ENCODE results near the gene ARMS2. TPM values are rescaled to one million over a fixed set of nuclear protein-coding genes. Genes with fewer than 3 reads are reported as not detected.

ARMS2 gene
- total RNA-seq, 1 donor from 2014 or later: not detected

- TF ChIP-seq POLR2AphosphoS5 (IDR thresholded peaks at IDR 0.05; ENCODE audit: insufficient read depth in 1 of 2, low read depth in 1 of 2): no peak
- TF ChIP-seq POLR2A (IDR thresholded peaks at IDR 0.05): no peak
- TF ChIP-seq CTCF (IDR thresholded peaks at IDR 0.05): no peak
- intact Hi-C loops (cut with DNase I): no loop called here
- Histone ChIP-seq H3K27ac (peak overlapping the region; percentile 56), H3K9me3 (no peaks in the 10 kb centered on the region), H3K36me3 (no peaks in the 10 kb centered on the region), H3K4me1 (peaks cover 37% of the 10 kb centered on the region), H3K4me3 (peak overlapping the region in 1 of 2 donors; percentile 9), H3K27me3 (no peaks in the 10 kb centered on the region)
- no peak for DNase-seq (ENCODE audit: extremely low spot score in 2 of 2)
Observed at GRCh38 chr10:122475591-122476332, 21.3 kb downstream of the ARMS2 start.

- Histone ChIP-seq H3K27me3 (no peaks in the 10 kb centered on the region), H3K36me3 (no peaks in the 10 kb centered on the region), H3K9me3 (no peaks in the 10 kb centered on the region), H3K27ac (peak overlapping the region; percentile 56), H3K4me1 (peaks cover 37% of the 10 kb centered on the region), H3K4me3 (no peak overlapping the region)
- intact Hi-C loops (cut with DNase I): no loop called here
- no peak for TF ChIP-seq CTCF (IDR thresholded peaks at IDR 0.05)
- no peak for TF ChIP-seq POLR2A (IDR thresholded peaks at IDR 0.05)
- TF ChIP-seq POLR2AphosphoS5 (IDR thresholded peaks at IDR 0.05; ENCODE audit: insufficient read depth in 1 of 2, low read depth in 1 of 2): no peak
- DNase-seq (ENCODE audit: extremely low spot score in 2 of 2): no peak
Observed at GRCh38 chr10:122476333-122476695, 21.9 kb downstream of the ARMS2 start.

- intact Hi-C loops (cut with DNase I): no loop called here
- Histone ChIP-seq H3K27me3 (no peaks in the 10 kb centered on the region), H3K4me3 (no peak overlapping the region), H3K9me3 (no peaks in the 10 kb centered on the region), H3K4me1 (peaks cover 37% of the 10 kb centered on the region), H3K27ac (peak overlapping the region; percentile 5), H3K36me3 (no peaks in the 10 kb centered on the region)
- DNase-seq (ENCODE audit: extremely low spot score in 2 of 2): no peak
- TF ChIP-seq POLR2AphosphoS5 (IDR thresholded peaks at IDR 0.05; ENCODE audit: insufficient read depth in 1 of 2, low read depth in 1 of 2): no peak
- TF ChIP-seq POLR2A (IDR thresholded peaks at IDR 0.05): no peak
- TF ChIP-seq CTCF (IDR thresholded peaks at IDR 0.05): no peak
Observed at GRCh38 chr10:122477436-122477835, 23.0 kb downstream of the ARMS2 start.

GRCh38 chr10:122478971-122479370 lies 24.5 kb downstream of the ARMS2 start:
- DNase-seq (ENCODE audit: extremely low spot score in 2 of 2): no peak
- Histone ChIP-seq H3K9me3 (no peaks in the 10 kb centered on the region), H3K4me3 (no peak overlapping the region), H3K27me3 (no peaks in the 10 kb centered on the region), H3K27ac (peak overlapping the region; percentile 39), H3K4me1 (peaks cover 40% of the 10 kb centered on the region), H3K36me3 (no peaks in the 10 kb centered on the region)
- intact Hi-C loops (cut with DNase I): no loop called here
- TF ChIP-seq POLR2AphosphoS5 (IDR thresholded peaks at IDR 0.05; ENCODE audit: insufficient read depth in 1 of 2, low read depth in 1 of 2) (no peak), POLR2A (IDR thresholded peaks at IDR 0.05) (no peak), CTCF (IDR thresholded peaks at IDR 0.05) (no peak)

GRCh38 chr10:122480146-122480833 lies 25.8 kb downstream of the ARMS2 start:
- peak overlapping the region; percentile 39 for H3K27ac ChIP-seq
- no peak overlapping the region for H3K4me3 ChIP-seq
- no peak for DNase-seq (ENCODE audit: extremely low spot score in 2 of 2)
- TF ChIP-seq POLR2AphosphoS5 (IDR thresholded peaks at IDR 0.05; ENCODE audit: insufficient read depth in 1 of 2, low read depth in 1 of 2) (no peak), POLR2A (IDR thresholded peaks at IDR 0.05) (no peak), CTCF (IDR thresholded peaks at IDR 0.05) (no peak)
- H3K27me3 ChIP-seq: no peaks in the 10 kb centered on the region
- H3K4me1 ChIP-seq: peaks cover 38% of the 10 kb centered on the region
- no peaks in the 10 kb centered on the region for H3K9me3 ChIP-seq
- no peaks in the 10 kb centered on the region for H3K36me3 ChIP-seq
- intact Hi-C loops (cut with DNase I): no loop called here

Measured in vagina (tissue), 2 donors.